Mesothelial cell of epicardium (in vitro differentiated cells): ENCODE results near the gene COL27A1. TPM values are rescaled to one million over a fixed set of nuclear protein-coding genes. Genes with fewer than 3 reads are reported as not detected.
A peak's percentile ranks its signal among the peaks of the same experiment; 100 is the strongest.

Experiments
- DNase-seq, 2 experiments: peaks; one replicate each; pipeline ENCODE4 v3.0.0; 2021; ENCODE audit warnings: low spot score in 2 of 2; ENCODE audit not compliant: unreplicated experiment in 2 of 2
- H3K27ac Mint-ChIP-seq: 2 replicates; pipeline ENCODE4 v1.8.0; 2021; ENCODE audit warnings: mixed read lengths
- H3K27me3 Mint-ChIP-seq: 2 replicates; pipeline ENCODE4 v1.8.0; 2021; ENCODE audit warnings: low read depth, mixed read lengths
- H3K36me3 Mint-ChIP-seq: 2 replicates; pipeline ENCODE4 v1.8.0; 2021; ENCODE audit warnings: mixed read lengths
- H3K4me1 Mint-ChIP-seq: 2 replicates; pipeline ENCODE4 v1.8.0; 2021; ENCODE audit warnings: mixed read lengths
- H3K4me3 Mint-ChIP-seq: 2 replicates; pipeline ENCODE4 v1.8.0; 2021; ENCODE audit warnings: mild to moderate bottlenecking, moderate library complexity, mixed read lengths
- H3K9me3 Mint-ChIP-seq: 2 replicates; pipeline ENCODE4 v1.8.0; 2021; ENCODE audit warnings: mixed read lengths
- total RNA-seq: library from RNA; stranded (reverse); gene quantifications from 3 replicates; pipeline ENCODE4 v1.2.1, GENCODE V29; 2021
- TF ChIP-seq, protein P1 (sequence below): fragments of 200-600 bp; sonication (generic); IDR thresholded peaks from one replicate; pipeline ENCODE4 v1.5.0; 2021; ENCODE audit warnings: antibody characterized with exemption; ENCODE audit not compliant: unreplicated experiment

COL27A1 gene
- total RNA-seq, 1 donor from 2014 or later = 138 TPM

DNA sequence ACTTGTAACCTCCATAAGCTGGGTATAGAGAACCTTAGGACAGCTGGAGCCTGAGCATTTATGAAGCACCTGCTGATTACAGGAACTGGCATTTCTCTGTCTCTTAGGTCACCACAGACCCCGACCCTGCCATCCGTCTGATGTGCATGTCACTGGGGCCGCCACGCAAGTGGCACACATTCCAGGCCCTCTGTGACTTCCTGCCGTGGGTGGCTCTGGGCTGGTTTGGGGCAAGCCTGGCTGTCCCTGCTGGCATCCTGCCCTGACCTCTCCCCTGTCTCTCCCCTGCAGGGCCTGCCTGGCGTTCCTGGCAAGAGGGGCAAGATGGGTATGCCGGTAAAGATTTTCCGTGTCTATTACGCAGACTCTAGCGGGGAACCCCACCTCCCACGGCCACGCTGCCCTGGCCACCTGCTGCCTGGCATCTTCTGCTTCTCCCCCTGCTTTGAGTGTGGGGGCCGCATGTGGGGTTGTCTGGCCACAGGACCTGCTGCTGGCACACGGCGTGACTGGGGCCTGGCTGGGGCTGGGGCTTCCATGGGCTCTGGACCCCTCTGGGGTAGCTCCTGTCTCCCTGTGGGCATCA lies 55.4 kb downstream of the COL27A1 start:
- peaks cover 13% of the 10 kb centered on the region for H3K36me3 Mint-ChIP-seq
- H3K4me3 Mint-ChIP-seq = no peak overlapping the region
- peaks cover 37% of the 10 kb centered on the region for H3K4me1 Mint-ChIP-seq
- no peaks in the 10 kb centered on the region for H3K9me3 Mint-ChIP-seq
- H3K27me3 Mint-ChIP-seq = no peaks in the 10 kb centered on the region
- TF ChIP-seq, protein P1, sequence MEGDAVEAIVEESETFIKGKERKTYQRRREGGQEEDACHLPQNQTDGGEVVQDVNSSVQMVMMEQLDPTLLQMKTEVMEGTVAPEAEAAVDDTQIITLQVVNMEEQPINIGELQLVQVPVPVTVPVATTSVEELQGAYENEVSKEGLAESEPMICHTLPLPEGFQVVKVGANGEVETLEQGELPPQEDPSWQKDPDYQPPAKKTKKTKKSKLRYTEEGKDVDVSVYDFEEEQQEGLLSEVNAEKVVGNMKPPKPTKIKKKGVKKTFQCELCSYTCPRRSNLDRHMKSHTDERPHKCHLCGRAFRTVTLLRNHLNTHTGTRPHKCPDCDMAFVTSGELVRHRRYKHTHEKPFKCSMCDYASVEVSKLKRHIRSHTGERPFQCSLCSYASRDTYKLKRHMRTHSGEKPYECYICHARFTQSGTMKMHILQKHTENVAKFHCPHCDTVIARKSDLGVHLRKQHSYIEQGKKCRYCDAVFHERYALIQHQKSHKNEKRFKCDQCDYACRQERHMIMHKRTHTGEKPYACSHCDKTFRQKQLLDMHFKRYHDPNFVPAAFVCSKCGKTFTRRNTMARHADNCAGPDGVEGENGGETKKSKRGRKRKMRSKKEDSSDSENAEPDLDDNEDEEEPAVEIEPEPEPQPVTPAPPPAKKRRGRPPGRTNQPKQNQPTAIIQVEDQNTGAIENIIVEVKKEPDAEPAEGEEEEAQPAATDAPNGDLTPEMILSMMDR = no peak
- DNase-seq = no peak
- H3K27ac Mint-ChIP-seq = no peak overlapping the region

DNA sequence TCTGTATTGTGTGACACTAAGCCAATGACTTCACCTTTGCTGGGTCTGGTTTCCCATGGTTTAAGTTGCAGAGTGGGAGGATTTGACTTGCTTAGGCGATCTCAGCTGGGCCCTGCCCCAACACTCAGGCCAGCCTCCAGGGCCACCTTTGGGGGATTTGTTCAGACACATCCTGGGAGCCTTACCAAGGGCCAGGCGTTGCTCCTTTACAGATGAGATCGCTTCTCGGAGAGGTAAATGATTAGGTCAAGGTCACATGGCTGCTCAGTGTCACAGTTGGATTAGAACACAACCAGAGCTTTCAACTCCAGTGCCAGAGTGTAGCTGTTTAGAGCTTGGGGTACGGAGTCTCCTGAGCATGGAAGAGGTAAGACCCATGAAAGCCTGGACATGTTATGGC lies 57.5 kb downstream of the COL27A1 start:
- Mint-ChIP-seq H3K36me3 (peaks cover 13% of the 10 kb centered on the region), H3K9me3 (no peaks in the 10 kb centered on the region), H3K27me3 (no peaks in the 10 kb centered on the region), H3K4me1 (peaks cover 27% of the 10 kb centered on the region), H3K27ac (no peak overlapping the region), H3K4me3 (no peak overlapping the region)
- no peak for DNase-seq
- TF ChIP-seq, protein P1 = no peak

DNA sequence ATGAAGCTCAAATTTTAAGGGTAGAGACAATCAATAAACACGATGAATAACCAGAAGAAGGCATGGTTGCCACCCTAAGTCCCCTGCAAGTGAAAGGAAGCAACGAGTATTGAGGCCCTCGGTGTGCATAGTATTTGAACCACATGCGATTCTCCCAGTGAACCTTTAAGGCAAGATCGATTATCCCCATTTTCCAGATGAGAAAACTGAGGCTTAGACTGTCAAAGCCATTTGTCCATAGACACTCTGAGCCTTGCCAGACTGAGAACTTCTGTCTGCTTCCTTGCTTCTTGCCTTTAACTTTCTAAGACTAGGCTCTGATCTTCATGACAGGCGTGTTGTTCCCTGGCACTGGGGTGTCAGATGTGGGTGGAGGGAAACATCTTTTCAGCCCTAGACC lies 58.2 kb downstream of the COL27A1 start:
- Mint-ChIP-seq H3K27me3 (no peaks in the 10 kb centered on the region), H3K9me3 (no peaks in the 10 kb centered on the region), H3K27ac (no peak overlapping the region), H3K36me3 (peaks cover 14% of the 10 kb centered on the region), H3K4me3 (no peak overlapping the region), H3K4me1 (peaks cover 27% of the 10 kb centered on the region)
- TF ChIP-seq, protein P1 = no peak
- DNase-seq = no peak

DNA sequence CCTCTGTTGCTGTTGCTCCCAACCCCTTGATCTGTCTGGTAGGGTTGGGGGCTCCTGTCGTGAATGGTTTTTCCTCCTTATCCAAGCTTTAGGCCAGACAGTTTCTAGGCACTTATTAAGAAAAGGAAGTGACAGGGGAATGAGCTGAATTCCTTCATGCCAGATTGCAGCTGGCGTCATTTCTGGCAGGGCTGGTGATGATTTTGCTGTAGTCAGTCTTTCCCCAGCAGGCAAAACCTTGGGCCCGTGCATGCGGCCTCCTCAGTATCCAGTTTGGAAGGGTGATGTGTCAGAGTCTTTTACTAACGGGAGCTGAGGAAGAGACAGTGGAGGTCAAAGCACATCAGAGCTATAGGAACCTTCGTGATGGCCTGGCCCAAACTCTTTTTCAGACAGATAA lies 58.8 kb downstream of the COL27A1 start:
- Mint-ChIP-seq H3K36me3 (peaks cover 14% of the 10 kb centered on the region), H3K27me3 (no peaks in the 10 kb centered on the region), H3K4me1 (peaks cover 31% of the 10 kb centered on the region), H3K27ac (peak overlapping the region; percentile 18), H3K9me3 (no peaks in the 10 kb centered on the region), H3K4me3 (no peak overlapping the region)
- DNase-seq = no peak
- TF ChIP-seq, protein P1 = no peak

DNA sequence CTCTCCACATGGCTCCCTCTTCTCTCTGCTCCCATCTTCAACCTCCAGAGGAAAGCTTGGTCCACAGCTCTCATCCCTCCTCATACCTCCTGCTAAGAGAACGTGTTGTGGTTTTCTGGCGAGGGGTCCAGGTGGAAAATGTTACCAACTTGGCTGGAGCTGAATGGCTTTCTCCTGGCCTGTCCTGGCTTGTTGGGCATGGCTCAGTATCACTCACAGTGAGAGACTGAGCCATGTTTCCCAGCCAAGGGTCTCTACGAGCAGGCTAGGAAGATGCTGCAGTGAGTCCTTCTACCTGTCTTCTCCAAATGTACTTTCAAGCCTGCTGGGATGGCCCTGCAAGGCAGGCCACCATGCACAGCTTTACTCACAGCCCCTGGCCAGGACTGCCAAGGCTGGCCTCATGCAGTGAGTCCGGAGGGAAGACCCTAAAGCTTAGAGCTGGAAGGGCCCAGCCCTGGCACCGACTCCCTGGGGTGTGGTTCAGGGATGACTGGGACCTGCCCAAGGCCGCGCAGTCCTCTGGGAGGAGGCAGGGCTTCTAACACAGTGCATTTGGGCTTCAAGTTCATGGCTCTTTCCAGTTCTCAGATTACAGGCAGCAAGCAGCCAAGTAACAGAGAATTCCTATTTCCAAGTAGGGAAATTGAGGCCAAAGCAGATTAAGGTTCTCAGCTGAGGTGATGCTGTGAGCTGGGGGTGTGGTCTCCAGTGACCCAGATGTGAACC lies 59.5 kb downstream of the COL27A1 start:
- Mint-ChIP-seq H3K4me3 (no peak overlapping the region), H3K27ac (peak overlapping the region; percentile 48), H3K27me3 (no peaks in the 10 kb centered on the region), H3K9me3 (no peaks in the 10 kb centered on the region), H3K4me1 (peaks cover 36% of the 10 kb centered on the region), H3K36me3 (peaks cover 14% of the 10 kb centered on the region)
- no peak for DNase-seq
- TF ChIP-seq, protein P1 = no peak
